Glomerular visceral epithelial cell (primary cell): ENCODE data around the gene PRR36.

Source experiments
- DNase-seq: peaks from one replicate; pipeline ENCODE4 v3.0.0-alpha.2; 2016; ENCODE audit errors: extremely low spot score

PRR36 gene

DNA sequence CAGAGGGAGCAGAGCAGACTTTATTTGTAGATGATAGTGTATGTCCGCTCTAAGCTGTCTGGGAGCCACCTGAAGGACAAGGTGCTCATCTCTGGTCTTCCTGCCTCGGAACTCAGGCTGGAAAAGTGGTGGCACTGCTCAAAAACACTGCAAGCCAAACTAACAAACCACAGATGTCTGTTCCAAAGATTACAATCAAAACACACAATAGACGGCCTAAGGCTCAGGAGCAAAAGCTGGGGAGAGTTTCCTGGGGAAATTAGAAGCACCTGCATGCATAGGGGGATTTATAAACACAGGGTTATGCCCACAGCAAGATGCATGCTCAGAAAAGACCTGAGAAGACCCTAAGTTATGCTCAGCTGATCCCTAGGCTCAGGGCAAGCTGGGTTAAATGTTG, 53.6 kb downstream of the PRR36 start:
- no peak for DNase-seq

DNA sequence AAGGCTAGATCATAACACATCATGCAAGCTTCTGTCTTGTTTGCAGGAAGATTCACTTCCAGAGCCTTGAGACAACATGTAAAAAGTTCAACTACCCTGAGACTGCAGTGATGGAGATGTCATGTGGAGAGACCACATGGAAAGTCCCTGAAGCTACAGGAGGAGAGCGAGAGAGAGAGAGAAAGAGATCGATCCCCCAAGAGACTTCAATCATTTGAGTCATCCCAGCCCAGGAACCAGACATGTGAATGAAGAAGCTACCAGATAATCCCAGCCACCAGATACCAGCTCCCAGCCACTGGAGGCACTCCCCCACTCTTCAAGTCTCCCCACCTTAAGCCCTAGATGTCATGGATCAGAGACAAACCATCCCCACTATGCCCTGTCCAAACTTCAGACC, 54.9 kb downstream of the PRR36 start:
- no peak for DNase-seq

GRCh38 chr19:7818806-7819205, 55.4 kb downstream of the PRR36 start:
- DNase-seq, result no peak
